Fibroblast of skin of scalp (primary cell): ENCODE measurements around the gene ZMIZ2.
"Not testable (repeated sequence)": the region's sequence is repeated elsewhere in the genome, so short reads cannot be mapped to it uniquely, and the experiment has no call there.

ENCODE experiments used
- DNase-seq: peaks from one replicate; pipeline ENCODE4 v3.0.0-alpha.2; 2013

Gene ZMIZ2

DNA sequence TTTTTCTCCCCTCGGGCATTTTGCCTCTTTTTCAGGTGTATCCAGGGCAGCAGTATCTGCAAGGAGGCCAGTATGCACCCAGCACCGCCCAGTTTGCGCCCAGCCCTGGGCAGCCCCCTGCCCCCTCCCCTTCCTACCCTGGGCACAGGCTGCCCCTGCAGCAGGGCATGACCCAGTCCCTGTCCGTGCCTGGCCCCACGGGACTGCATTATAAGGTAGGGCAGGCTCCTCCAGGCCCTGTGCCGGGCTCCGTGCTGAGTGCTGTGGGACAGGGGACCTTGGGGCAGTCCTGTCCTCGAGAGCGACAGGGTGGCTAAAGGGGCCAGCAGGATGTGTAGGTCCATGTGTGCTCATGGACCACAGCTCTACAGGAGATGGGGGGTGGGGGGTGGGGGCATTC, 10.6 kb downstream of the ZMIZ2 start:
- DNase-seq, result no peak

DNA sequence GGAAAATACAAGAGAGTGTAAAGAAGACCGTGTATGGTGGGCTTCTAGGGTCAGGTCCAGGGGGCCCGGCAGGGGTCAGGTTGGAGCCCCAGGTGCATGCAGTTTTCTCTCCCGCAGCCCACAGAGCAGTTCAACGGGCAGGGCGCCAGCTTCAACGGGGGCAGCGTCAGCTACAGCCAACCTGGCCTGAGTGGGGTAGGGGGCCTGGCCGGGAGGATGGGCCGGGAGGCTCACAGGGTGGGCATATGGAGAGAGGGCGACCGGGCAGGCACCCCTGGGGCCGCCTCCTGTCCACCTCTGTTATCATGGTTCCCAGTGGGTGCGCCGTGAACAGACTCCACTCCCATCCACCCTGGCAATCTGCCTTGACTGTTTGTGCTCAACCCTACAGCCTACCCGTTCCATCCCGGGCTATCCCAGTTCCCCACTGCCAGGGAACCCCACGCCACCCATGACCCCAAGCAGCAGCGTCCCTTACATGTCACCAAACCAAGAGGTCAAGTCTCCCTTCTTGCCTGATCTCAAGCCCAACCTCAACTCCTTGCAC, 11.5 kb downstream of the ZMIZ2 start:
- no peak for DNase-seq

DNA sequence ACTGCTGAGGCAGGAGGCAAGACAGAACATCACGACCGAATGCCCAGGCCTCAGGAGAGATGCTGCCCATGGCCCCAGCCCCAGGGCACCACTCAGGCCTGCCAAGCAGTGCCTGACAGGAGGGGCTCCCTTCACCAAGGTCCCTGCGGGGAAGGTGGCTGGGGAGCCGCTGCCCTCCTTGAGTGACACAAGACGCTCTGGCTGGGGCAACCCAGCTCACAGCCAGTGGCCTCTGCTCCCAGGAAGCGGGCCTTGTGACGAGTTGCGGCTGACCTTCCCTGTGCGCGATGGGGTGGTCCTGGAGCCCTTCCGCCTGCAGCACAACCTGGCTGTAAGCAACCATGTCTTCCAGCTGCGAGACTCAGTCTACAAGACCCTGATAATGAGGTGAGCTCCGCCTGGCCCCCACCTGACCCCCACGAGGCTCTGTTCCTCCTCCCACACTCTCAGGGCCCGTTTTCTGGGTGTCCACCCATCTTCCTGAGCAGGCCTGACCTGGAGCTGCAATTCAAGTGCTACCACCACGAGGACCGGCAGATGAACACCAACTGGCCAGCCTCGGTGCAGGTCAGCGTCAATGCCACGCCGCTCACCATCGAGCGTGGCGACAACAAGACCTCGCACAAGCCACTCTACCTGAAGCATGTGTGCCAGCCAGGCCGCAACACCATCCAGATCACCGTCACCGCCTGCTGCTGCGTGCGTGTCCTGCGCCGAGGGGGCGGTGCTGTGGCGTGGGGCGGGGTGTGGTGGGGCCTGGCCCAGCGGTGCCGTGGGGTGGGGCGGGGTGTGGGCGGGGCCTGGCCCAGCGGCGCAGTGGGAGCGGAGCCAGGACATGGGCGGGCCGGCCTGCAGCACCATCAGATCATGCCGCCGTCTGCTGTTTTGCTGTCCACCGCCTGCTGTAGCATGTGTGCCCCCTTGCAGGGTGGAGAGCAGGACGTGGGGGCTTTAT, 12.8 kb downstream of the ZMIZ2 start:
- DNase-seq, result no peak

GRCh38 chr7:44762300-44762699, 13.7 kb downstream of the ZMIZ2 start:
- DNase-seq, result no peak

DNA sequence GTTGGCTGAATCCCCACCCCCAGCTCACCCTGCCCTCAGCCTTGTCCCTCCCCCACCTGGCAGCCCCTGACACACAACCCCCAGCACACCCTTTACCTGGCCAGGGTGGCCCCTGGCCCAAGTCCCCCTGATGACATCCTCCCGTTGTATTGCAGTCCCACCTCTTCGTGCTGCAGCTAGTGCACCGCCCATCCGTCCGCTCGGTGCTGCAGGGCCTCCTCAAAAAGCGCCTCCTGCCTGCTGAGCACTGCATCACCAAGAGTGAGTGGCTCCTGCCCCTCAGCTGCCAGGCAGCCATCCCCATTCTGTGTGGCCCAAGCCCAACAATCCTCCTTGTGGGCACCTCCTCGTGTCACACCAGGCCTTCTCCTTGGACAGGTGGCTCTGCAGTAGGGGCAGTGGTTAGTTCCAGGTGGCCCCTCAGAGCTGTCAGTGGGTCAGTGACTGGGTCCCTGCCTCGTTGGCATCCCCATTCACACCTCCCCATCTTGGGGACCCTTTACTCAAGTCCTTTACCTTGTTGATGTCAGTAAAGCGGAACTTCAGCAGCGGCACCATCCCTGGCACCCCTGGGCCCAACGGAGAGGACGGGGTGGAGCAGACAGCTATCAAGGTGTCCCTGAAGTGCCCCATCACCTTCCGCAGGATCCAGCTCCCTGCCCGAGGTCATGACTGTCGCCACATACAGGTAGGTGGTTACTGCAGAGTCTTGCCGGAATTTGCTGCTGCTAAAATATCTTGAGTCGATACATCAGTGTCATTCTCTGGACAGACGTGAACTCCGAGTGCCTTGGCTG, 14.3 kb downstream of the ZMIZ2 start:
- no peak for DNase-seq

- DNase-seq, result no peak
Measured at GRCh38 chr7:44764081-44764480, 15.4 kb downstream of the ZMIZ2 start.

DNA sequence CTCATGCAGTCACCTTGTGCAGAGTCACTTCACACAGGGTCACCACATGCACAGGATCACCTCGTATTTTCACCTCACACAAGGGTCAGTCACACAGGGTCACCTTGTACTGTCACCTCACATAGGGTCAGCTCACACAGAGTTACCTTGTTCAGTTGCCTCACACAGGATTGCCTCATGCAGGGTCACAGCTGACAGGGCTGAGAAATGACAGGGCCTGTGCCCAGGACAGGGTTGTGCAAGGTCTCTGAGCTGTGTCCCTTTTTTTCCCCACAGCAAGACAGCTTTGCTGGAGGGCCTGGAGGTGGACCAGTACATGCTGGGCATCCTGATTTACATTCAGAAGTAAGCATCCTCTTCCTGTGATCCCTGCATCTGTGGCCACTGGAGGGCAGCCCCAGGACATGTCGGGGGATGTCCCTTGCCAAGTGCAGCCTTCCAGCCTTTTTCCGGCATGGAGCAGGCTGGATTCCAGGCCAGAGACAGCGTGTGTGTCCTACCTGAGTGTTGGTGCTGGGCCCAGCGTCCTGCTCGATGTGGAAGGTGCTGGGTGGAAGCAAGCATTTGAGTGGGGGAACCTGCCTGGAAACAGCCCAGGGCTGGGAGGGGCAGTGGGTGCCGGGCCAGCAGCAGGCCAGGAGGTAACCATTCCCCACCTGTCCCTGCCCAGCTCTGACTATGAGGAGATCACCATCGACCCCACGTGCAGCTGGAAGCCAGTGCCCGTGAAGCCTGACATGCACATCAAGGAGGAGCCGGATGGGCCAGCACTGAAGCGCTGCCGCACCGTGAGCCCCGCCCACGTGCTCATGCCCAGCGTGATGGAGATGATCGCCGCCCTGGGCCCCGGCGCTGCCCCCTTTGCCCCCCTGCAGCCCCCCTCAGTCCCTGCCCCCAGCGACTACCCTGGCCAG, 16.3 kb downstream of the ZMIZ2 start:
- no peak for DNase-seq

DNA sequence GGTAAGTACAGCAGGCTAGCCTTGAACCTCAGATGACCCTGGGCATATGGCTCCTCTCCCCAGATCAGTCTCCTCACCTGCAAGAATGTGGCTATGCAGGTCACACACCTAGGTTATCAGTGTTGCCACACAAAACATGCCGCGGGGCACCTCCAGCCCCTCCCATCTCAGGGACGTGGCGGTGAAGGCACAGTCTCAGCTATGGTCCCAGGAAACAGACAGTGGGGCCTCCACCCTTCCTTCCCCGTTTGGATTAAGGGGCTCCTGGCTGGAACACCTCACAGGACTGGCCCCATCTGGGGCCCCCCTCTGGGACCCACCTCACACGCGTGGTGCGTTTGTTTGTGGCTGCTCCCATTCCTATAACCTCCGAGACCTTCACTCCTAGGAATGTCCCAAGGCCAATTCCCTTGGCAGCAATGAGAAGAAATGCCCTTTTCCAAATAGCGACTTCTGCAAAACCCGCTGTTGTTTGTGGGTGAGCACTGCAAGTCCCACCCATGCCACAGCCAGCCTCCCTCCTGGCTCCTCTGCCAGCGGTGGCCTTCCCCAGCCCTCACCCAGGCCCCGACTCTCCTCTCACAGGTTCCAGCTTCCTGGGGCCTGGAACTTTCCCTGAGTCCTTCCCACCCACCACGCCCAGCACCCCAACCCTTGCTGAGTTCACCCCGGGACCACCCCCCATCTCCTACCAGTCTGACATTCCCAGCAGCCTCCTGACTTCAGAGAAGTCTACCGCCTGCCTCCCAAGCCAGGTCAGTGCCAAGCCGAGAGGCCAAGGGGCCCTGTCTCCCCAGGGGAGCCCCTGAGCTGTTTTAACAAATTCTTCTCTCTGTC, 17.1 kb downstream of the ZMIZ2 start:
- no peak for DNase-seq

DNA sequence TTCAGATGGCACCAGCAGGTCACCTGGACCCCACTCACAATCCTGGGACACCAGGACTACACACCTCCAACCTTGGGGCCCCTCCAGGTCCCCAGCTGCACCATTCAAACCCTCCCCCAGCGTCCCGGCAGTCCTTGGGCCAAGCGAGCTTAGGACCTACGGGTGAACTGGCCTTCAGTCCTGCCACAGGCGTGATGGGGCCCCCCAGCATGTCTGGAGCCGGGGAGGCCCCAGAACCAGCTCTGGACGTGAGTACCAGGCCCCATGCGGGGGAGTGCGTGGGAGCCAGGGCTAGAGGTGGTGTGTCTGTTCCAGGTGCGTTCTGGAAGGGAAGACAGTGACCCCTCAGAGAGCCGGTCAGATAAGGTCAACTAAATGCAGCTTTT, 17.8 kb downstream of the ZMIZ2 start:
- DNase-seq, result no peak

DNA sequence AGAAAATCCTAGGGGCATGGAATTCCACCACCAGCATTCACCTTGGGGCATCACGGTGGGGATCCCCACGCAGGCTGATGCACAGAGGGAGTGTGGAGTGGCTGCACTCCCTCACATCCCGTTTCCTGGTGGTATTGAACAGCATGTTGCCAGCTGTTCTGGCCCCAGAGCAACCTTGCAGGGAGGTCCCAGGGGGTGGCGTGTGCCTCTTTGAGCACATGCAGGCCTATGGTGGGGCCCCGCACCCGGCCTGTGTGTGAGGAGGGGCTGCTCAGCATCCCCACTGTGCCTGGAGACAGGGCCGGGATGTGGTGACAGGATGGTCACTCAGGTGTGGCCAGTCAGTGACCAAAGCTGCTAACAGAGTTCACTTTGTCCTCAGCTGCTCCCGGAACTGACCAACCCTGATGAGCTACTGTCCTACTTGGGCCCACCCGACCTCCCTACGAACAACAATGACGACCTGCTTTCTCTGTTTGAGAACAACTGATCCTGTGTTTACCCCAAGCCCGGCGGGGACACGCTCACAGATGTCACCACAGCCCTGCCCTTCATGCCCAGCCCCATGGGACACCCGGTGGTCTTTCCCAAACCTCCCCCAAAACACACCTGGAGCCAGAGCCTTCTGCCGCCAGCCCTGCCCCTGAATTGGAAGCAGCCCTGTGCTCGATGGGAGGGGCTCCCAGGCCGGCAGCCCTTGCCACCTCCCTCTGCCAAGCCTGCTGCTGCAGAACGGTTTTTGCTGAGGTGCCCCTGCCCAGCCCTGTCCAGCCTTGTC, 18.7 kb downstream of the ZMIZ2 start:
- DNase-seq, result no peak

- DNase-seq, result peak; percentile 59
Measured at GRCh38 chr7:44767912-44768627, 19.4 kb downstream of the ZMIZ2 start.

DNA sequence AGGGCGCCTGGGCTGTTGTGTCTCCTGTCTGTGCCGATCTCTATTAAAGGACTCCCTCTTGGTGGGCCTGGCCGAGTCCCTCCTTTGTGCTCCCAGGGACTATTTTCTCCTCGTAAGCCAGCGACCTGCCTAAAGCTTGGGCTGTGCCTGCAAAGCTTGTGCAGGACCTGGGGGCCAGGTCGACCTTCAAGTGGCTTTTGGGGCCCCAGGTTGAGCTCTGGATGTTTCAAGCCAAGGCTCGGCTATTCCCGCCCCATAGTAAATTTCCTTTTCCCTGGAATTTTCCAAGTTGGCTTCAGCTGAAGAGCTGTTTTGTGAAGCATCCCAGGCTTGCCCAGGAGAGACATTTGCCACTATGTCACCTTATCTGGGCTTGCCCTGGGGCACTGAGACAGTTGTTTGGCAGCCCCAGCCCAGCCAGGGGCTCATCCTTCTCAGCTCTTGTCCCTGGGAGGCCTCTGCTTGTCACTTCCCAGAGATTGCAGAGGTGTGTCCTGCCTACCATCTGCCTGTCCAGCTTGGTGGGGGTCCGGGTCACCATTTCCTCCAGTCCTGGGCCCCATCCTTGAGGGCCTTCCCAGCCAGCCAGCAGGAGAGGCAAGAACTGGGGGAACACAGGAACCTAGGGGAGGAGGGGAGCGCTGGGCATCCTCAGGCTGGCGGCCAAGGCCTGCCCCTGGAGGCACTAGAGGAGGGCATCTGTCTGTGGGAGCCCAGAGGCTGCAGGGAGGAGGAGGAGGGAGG, 20.2 kb downstream of the ZMIZ2 start:
- no peak for DNase-seq

DNA sequence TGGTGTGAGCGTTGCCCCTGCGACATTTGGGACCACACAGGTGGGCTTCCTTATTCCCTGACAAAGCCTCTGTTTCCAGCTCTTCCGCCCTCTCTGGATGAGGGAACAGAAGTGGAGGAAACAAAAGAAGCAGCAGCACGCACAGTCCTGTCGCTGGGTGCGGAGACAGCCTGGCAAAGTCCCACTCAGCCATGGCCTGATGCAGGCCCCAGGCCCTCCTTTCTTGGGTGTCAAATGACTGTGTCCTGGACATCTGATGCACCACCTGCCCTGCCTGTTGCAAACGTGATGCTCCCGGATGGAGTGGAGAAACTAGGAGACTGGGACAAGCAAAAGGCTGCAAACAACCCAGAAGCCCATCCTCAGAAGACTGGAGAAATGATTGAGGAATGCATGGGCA, 20.7 kb downstream of the ZMIZ2 start:
- DNase-seq, result no peak

GRCh38 chr7:44769776-44770294, 21.2 kb downstream of the ZMIZ2 start:
- DNase-seq, result peak; percentile 67

DNA sequence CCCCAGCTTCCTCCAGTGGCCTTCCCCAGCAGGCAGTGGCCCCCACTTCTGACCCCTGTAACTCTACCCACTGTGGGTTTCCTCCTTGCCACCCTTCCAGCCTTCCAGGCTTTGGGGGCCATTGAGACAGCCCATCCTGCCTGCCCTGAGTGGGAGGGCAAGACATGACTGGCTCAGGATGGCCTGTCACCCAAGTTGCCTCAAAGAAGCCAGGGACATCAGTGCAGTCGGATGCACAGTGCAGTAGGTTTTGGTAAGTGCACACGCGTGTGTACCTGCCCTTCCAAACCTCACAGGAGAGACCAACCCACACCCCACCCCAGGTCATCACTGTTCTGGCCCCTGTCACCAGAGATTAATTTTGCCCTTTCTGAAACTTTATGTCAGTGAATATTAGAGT, 22.7 kb downstream of the ZMIZ2 start:
- no peak for DNase-seq

GRCh38 chr7:44772440-44772839, 23.8 kb downstream of the ZMIZ2 start:
- DNase-seq, result no peak

DNA sequence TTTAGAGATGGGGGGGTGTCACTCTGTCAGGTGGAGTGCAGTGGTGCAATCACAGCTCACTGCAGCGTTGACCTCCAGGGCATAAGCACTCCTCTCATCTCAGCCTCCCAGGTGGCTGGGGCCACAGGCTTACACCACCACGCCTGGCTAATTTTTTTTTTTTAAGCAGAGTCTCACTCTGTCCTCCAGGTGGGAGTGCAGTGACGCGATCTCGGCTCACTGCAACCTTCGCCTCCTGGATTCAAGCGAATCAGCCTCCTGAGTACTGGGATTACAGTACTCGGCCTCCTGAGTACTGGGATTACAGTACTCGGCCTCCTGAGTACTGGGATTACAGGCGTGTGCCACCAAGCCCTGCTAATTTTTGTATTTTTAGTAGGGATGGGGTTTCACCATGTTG, 24.2 kb downstream of the ZMIZ2 start:
- no peak for DNase-seq

- DNase-seq, result not testable (repeated sequence)
Measured at GRCh38 chr7:44774486-44774885, 25.8 kb downstream of the ZMIZ2 start.
